HG03469 (cell line): ENCODE data around the gene ZNF723.
"Not testable (repeated sequence)": the region's sequence is repeated elsewhere in the genome, so short reads cannot be mapped to it uniquely, and the experiment has no call there.

Source experiments
- ATAC-seq: cut with Tn5 transposase; IDR thresholded peaks from one replicate; pipeline ENCODE4 v1.9.1; 2021; ENCODE audit warnings: mild to moderate bottlenecking, moderate library complexity, moderate number of reproducible peaks; ENCODE audit not compliant: unreplicated experiment

Gene ZNF723

DNA sequence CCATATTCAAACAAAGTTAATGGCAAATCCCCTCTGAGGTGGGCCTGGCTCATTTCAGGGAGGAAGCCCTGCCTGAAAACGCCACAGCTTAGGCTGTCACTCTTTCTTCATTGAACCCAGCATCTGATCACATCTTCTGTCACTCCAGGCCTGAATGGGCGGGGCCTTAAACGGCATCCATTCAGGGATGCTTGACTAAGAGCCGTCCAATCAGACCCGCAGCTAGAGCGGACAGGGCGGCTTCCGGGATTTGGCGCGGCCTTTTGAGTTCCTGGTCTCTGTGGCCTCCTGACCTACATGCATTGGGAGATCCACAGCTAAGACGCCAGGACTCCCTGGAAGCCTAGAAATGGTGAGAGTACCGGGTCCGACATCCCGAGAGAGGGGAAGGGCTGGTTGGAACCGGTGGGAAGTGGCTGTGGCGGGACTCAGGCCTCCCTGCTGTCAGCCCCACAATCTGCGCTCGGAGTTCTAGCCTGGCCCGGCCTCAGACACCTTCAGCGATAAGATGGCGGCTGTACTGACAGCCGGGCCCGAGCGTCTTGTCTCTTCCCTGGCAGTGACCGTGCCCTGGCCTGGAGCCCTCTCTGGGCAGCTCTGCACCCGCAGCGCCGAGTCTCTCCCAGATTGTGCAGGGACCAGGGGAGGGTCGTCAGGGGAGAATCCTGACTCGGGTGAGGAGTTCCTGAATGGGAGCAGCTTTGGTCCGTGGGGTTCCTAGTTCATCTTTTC, at the start of gene ZNF723:
Gene ZNF723 (plus strand): TSS at position 261 of the 732 bp plus-strand sequence. CDS start 89 bp downstream, at position 350.
- no peak for ATAC-seq

DNA sequence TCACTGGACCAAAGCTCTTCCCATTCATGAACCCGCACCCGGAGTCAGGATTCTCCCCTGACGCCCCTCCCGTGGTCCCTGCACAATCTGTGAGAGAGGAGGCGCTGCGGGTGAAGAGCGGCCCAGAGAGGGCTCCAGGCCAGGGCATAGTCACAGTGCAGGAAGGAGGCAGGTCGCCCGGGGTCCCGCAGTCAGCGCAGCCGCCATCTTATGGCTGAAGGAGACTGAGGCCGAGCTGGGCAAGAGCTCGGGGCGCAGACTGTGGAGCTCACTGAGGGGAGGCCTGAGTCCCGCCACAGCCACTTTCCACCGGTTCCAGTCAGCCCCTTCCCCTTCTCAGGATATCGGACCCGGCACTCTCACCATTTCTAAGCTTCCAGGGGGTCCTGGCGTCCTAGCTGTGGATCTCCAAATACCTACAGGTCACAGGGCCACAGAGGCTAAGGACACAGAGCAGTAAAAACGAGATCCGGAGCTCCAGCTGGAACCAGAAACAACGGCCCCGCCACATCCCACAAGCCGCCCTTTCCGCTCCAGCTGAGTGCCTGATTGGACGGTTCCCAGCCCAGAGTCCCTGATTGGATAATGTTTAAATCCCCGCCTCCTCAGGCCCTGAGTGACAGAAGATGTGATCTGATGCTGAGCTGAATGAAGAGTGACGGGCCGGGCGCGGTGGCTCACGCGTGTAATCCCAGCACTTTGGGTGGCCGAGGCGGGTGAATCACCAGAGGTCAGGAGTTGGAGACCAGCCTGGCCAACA, 48.3 kb upstream of the ZNF723 start, which contains the start of gene ZNF99:
Gene ZNF99 (minus strand): TSS at position 501 of the 760 bp plus-strand sequence. CDS start 135 bp downstream, at position 366.
- no peak for ATAC-seq

DNA sequence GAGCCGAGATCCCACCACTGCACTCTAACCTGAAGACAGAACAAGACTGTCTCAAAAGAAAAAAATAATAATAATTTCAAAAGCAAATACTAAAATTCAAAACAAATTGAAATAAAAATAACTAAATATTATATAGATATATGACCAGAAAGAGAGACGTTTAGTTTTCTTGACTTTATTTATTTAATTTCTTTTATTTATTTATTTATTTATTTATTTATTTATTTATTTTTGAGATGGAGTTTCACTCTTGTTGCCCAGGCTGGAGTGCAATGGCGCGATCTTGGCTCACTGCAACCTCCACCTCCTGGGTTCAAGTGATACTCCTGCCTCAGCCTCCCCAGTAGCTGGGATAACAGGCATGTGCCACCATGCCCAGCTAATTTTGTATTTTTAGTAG, 39.2 kb upstream of the ZNF723 start:
- ATAC-seq = not testable (repeated sequence)

DNA sequence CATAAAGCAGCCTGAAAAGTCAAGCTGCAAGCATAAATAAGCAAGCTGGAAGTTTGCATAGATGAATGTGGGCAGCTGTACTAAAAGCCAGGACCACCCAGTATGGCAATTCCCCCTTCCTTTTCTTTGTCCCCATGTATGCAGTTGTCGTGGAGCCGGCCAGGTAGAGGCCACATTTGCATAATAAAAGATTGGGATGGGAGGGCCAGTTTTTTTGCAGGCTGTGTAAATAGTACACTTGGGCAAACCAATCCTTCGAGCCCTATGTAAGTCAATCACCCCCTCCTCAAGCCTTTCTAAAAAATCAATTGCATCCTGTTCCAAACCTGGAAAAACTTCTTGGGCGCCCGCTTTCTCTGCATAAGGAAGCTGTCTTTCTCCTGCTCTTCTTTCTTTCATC, 35.1 kb upstream of the ZNF723 start:
- no peak for ATAC-seq

DNA sequence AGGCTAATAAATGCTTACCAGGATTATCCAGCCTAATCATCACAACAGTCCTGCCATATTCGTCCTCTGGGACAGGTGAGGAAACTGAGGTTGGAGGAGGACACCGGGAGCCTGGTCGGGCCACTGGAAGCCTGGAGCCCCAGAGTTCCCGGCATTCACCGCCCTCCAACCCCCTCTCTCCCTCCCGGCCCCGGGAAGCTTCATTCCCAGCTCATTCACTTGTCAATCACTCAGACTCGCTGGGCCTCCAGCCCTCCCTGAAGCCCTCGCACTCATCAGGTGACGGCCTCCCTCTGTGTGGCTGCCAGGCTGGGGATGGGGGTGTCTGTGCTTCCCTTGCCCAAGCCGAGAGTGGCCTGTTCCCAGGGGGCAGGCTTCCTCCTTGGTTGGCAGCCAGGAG, 25.7 kb upstream of the ZNF723 start:
- ATAC-seq = no peak

DNA sequence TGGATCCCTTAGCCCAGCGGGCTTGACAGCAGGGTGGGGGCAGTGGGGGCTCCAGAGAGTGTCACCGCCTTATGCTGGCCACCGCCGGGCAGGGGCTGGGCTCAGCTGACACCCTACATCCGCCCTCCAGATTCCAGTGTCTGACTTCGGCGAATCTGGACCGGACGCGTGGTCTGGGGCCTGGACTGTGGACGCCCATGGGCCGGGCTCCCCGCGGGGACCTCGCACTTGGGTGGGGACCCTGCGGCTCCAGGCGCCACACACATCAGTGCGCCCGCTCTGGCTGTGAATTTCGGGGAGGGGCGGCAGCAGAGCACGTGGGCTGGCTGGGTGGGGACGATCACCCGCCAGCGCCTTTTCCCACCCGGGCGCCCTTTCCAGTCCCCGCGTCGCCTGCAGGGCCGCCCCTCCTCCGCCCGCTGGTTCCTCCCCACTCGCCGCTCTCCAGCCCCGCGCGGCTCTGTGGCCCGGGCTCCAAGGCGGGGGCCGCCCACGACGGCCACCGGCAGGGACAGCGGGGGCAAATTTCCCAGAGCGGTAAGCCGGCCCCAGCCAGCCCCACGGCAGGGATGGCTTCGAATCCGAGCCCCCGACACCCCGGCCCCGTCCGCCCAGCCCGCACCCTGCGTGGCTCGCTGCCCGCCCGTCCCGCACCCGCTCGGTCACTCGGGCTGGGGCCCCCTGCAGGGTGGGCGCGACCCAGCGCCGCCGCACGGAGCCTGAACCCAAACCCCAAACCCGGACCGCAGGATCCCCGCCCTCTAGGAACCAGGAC, 24.8 kb upstream of the ZNF723 start:
- no peak for ATAC-seq

DNA sequence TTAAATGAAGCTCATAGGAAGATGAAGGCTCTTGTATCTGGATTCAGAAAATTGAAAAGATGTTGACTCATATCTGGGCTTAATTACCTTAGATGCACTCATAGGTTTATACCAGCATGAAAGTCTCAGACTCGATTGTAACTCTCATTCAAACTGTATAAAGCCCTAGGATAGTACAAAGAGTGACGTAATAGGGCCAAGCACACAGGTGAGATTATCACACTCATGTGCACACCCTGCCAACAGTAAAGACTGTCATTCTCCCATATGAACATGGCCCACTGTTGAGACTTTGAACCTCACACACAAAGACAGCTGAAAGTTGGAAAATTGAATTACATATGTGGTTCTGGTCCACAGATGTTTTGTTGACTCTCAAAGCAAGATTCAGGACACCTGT, 18.0 kb upstream of the ZNF723 start:
- no peak for ATAC-seq

DNA sequence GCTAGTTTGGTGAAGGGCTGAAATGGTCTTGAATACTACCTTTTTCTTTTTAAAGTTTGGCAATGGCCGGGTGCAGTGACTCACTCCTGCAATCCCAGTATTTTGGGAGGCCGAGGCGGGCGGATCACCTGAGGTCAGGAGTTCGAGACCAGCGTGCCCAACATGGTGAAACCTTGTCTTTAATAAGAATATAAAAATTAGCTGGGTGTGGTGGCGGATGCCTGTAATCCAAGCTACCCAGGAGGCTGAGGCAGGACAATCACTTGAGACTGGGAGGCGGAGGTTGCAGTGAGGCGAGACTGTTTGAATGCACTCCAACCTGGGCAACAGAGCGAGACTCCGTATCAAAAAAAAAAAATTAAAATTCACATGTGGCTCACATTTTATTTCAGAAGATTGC, 880 bp upstream of the ZNF723 start:
- ATAC-seq = no peak

DNA sequence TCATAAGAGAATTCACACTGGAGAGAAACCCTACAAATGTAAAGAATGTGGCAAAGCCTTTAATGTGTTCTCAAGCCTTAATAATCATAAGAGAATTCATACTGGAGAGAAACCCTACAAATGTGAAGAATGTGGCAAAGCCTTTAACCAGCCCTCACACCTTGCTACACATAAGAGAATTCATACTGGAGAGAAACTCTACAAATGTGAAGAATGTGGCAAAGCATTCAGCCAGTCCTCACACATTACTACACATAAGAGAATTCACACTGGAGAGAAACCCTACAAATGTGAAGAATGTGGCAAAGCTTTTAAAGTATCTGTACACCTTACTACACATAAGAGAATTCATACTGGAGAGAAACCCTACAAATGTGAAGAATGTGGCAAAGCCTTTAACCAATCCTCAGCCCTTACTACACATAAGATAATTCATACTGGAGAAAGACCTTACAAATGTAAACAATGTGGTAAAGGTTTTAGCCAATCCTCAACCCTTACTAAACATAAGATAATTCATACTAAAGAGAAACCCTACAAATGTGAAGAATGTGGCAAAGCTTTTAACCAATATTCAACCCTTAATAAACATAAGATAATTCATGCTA, 25.7 kb downstream of the ZNF723 start:
- ATAC-seq = not testable (repeated sequence)

DNA sequence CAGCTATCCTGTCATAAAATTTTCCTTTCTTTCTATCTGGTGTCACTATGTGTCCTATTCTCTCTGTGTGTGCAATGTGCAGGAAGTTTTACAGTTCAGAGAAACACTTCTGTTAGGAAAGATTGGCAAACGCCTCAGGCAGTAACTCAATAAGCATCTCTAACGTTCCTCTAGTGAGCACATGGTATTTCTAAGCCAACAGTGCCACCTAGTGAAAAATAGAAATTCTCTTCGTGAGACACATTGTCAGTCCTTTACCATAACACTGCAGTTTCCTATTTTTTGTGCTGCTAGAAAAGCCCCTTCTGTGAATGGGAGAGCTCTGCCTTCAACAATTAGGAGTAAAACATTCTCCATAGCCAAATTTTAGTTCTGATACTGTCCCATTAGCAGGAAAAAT, 50.7 kb downstream of the ZNF723 start:
- ATAC-seq = no peak

DNA sequence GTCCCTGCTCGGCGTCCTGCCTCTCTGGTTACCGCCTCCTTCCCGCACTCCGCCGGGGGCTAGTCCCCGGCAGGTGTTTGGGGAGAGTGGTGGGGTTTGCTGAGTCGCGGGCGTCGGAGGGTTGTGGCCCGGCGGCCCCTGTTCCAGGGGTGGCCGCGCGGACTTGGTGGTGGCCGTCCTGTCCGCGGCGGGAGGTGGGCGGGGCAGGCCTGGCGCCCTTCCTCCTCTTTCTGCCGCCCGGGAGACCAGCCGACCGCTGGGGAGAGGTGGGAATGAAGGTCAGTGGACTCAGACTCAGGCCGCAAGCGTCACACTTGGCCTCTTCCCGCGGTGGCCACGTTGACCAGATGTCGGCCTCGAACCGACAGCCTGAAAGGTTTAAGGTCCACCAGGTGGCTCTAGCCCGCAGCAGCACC, 61.8 kb downstream of the ZNF723 start:
- no peak for ATAC-seq

DNA sequence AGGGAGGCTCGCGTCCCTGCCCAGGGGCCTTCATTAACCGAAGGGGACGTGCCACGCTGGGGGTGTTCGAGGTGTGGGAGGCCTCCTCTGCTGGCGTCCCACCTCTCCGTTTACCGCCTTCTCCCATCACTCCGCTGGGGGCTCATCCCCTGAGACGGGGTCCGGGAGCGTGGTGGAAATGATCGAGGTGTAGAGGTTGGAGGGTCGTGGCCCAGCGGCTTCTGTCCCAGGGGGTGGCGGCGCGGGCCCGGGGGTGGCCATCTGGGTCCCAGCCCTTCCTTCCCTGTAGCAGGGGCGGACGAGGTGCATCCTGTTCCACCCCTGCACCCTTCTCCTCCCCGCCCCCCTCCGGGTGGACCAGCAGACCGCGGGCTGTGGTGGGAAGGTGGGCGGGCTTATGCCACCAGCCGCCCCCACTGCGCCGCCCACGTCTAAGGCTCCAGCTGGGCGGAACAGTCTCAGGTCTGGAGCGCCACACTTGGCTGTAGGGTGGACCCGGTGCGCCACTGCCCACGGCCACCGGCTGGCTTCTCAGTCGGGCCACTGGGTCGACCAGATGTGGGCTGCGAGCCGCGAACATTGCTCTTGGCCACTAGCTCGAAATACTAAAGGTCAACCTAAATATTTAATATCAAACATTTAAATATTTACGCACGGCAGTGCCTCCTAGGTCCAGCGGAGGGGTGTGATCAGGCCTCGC, 69.5 kb downstream of the ZNF723 start:
- no peak for ATAC-seq
